SK-N-SH (cell line): ENCODE data around the gene FBP1.

ENCODE experiments used
- CHD2 ChIP-seq: fragments of 150-350 bp; IDR thresholded peaks from 2 replicates; pipeline ENCODE4 v1.6.1; 2018; ENCODE audit warnings: low read length; ENCODE audit not compliant: partially characterized antibody
- CTCF ChIP-seq: fragments of 200-600 bp; sonication (generic); IDR thresholded peaks from 2 replicates; pipeline ENCODE4 v1.6.1; 2017; ENCODE audit warnings: antibody characterized with exemption, mild to moderate bottlenecking, moderate library complexity
- EP300 ChIP-seq, 2 experiments: IDR thresholded peaks; 2 replicates each; pipeline versions ENCODE4 v1.4.0 to v1.6.1; 2012; ENCODE audit warnings: borderline replicate concordance in 1 of 2, low read depth in 1 of 2, low read length in 1 of 2
- EZH2phosphoT487 ChIP-seq: fragments of 200-600 bp; sonication (generic); IDR thresholded peaks from 2 replicates; pipeline ENCODE4 v1.6.1; 2017; ENCODE audit warnings: low read depth, mixed run types, mild to moderate bottlenecking, antibody characterized with exemption, moderate library complexity, borderline replicate concordance
- GABPA ChIP-seq: IDR thresholded peaks from 2 replicates; pipeline ENCODE4 v1.4.0; 2012; ENCODE audit warnings: low read depth, mild to moderate bottlenecking
- NRF1 ChIP-seq: IDR thresholded peaks from 2 replicates; pipeline ENCODE4 v1.6.1; 2012; ENCODE audit warnings: low read depth, mild to moderate bottlenecking, low read length
- POLR2AphosphoS5 ChIP-seq: IDR thresholded peaks from 2 replicates; pipeline ENCODE4 v1.6.1; 2012; ENCODE audit warnings: low read depth, low read length
- REST ChIP-seq: IDR thresholded peaks from 2 replicates; pipeline ENCODE4 v1.6.1; 2012; ENCODE audit warnings: mild to moderate bottlenecking, low read depth, low read length, moderate library complexity
- RFX5 ChIP-seq: IDR thresholded peaks from 2 replicates; pipeline ENCODE4 v1.6.1; 2012; ENCODE audit warnings: mild to moderate bottlenecking, improper control_type of control experiment, low read length
- SIN3A ChIP-seq: IDR thresholded peaks from 2 replicates; pipeline ENCODE4 v1.6.1; 2012; ENCODE audit warnings: low read depth, mild to moderate bottlenecking, low read length, moderate library complexity, borderline replicate concordance
- TAF1 ChIP-seq: IDR thresholded peaks from 2 replicates; pipeline ENCODE4 v1.6.1; 2012; ENCODE audit warnings: low read depth, mild to moderate bottlenecking, low read length, moderate library complexity, borderline replicate concordance
- USF1 ChIP-seq: IDR thresholded peaks from 2 replicates; pipeline ENCODE4 v1.4.0; 2012; ENCODE audit warnings: low read depth, borderline replicate concordance
- ZBTB33 ChIP-seq: IDR thresholded peaks from 2 replicates; pipeline ENCODE4 v1.4.0; 2012; ENCODE audit warnings: low read depth, borderline replicate concordance

GRCh38 chr9:94642501-94642900 is 3.2 kb upstream of the FBP1 start:
- TF ChIP-seq SIN3A (no peak), CTCF (no peak), POLR2AphosphoS5 (no peak), USF1 (no peak), EZH2phosphoT487 (no peak), CHD2 (no peak), ZBTB33 (no peak), RFX5 (no peak), TAF1 (no peak), EP300 (IDR thresholded peaks at IDR 0.05; ENCODE audit: borderline replicate concordance in 1 of 2, low read depth in 1 of 2, low read length in 1 of 2) (no peak), NRF1 (no peak), REST (no peak), GABPA (no peak)
